OCI-M1 (cell line): ENCODE measurements around the gene U2SURP.
"Not testable (repeated sequence)": the region's sequence is repeated elsewhere in the genome, so short reads cannot be mapped to it uniquely, and the experiment has no call there.

ENCODE experiments used
- DNase-seq: peaks from one replicate; lab custom pipeline; 2025; lab: John Stamatoyannopoulos, UW

Gene U2SURP

DNA sequence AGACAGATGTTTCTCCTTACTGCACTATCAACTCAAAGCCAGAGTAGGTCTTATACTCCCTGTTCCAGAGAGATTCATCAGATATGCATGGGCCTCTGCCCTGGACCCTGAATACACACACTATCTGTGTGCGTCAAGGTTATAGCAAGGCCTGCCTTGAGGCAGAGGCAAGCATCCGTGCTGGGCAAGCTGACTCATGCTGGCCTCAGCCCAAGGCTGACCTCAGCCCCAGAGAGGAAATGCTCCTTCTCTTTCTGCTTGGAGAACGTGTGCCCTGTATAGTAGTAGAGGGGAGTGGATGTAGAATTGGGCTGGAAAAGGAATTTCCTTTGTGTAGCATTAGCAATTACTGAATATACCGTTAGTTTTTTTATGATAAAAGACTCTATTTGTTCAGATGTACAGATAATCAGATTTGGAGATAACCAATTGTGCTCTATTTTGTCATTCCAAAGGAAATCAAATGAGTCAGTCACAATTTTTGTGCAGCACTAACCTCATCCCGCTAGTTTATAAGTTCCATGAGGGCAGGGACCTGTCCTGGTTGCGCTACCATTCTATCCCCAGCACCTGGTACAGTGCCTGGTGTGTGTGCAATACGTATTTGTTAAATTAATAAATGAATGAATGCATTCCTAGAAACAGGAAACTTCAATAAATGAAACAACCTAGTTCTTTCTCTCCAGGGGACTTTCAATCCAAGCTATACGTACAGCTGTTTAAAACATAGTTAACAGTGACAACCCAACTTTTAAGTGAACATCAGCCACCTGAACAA is 24.6 kb upstream of the U2SURP start:
- peak; percentile 94 for DNase-seq

- DNase-seq, result no peak
These were observed 24.0 kb upstream of the U2SURP start for GRCh38 chr3:142977399-142977728.

DNA sequence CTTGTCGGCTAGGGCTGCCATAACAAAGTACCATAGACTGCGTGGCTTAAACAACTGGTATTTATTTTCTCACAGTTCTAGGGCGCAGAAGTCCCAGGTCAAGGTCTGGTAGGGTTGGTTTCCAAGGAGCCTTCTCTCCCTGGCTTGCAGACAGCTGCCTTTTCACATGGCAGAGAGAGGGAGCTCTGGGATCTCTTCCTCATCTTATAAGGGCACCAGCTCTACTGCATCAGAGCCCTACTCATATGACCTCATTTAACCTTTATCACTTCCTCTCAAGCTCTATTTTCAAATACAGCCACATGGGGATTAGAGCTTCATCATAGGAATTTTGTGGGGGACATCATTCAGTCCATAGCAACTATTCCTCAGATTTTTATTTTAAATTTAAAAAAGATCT is 20.3 kb upstream of the U2SURP start:
- peak; percentile 45 for DNase-seq

- no peak for DNase-seq
These were observed 19.2 kb upstream of the U2SURP start for GRCh38 chr3:142982038-142982773.

DNA sequence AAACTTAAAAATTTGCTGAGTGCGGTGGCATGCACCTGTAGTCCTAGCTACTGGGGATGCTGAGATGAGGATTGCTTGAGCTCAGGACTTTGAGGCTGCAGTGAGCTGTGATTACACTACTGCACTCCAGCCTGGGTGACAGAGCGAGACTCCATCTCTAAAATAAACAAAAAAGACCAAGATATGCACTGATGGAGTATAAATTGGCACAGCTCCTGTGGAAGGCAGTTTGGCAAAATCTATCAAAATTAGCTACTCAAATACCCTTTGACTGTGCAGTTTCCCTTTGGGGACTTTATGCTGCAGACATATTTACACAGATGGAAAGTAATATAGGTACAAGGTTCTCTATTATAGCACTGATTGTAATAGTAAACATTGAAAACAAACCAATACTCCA is 18.1 kb upstream of the U2SURP start:
- DNase-seq, result no peak

- DNase-seq, result no peak
These were observed 17.1 kb upstream of the U2SURP start for GRCh38 chr3:142984255-142984654.

GRCh38 chr3:142987080-142987700 is 14.2 kb upstream of the U2SURP start:
- DNase-seq, result peak; percentile 78

DNA sequence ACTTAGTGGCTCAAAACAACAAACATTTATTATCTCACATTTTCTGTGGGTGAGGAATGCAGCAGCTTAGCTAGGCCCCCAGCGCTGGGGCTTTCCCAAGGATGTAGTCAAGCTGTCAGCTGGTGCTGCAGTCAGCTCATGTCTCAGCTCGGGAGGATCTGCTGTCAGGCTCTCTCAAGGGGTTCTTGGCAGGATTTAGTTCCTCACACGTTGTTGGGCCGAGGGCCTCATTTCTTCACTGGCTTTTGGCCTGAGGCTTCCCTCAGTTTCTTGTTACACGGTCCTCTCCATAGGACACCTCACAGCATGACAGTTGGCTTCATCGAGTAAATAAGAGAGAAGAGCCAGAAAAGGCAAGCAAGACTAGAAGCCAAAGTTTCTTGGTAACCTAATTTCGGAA is 13.7 kb upstream of the U2SURP start:
- no peak for DNase-seq

GRCh38 chr3:142988221-142988620 is 13.1 kb upstream of the U2SURP start:
- DNase-seq, result not testable (repeated sequence)

GRCh38 chr3:142988826-142989225 is 12.5 kb upstream of the U2SURP start:
- not testable (repeated sequence) for DNase-seq

DNA sequence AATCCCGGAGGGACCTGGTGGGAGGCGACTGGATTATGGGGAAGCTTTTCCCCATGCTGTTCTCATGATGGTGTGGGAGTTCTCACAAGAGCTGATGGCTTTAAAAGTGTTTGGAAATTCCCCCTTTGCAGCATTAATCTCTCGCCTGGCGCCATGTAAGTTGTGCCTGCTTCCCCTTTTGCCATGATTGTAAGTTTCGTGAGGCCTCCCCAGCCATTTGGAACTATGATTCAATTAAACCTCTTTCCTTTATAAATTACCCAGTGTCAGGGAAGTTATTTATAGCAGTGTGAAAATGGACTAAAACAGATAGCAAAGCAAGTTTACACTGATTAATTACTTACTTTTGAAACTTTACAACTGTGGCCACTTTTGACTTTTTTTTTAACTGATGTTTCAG is 10.6 kb upstream of the U2SURP start:
- DNase-seq, result no peak

- no peak for DNase-seq
These were observed 9.0 kb upstream of the U2SURP start for GRCh38 chr3:142992323-142992722.

GRCh38 chr3:142993958-142994442 is 7.4 kb upstream of the U2SURP start:
- DNase-seq, result peak; percentile 83

- DNase-seq, result peak; percentile 30
These were observed 4.0 kb upstream of the U2SURP start for GRCh38 chr3:142997330-142997729.

DNA sequence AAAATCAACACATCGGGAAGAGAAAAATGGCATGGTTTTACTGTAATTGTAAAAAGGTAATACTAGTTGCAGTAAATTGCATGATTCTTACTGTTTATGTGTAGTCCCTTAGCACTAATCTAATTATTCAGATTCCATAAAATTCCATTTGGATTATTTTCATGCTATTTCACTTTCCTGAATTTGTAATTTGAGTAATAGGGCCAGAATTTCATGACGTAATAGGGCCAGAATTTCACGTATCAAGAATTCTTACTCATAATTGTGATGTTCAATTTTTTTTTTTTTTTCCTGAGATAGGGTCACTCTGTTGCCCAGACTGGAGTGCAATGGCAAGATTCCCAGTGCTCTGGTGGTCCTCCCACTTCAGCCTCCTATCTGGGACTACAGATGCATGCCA is 2.9 kb upstream of the U2SURP start:
- no peak for DNase-seq

DNA sequence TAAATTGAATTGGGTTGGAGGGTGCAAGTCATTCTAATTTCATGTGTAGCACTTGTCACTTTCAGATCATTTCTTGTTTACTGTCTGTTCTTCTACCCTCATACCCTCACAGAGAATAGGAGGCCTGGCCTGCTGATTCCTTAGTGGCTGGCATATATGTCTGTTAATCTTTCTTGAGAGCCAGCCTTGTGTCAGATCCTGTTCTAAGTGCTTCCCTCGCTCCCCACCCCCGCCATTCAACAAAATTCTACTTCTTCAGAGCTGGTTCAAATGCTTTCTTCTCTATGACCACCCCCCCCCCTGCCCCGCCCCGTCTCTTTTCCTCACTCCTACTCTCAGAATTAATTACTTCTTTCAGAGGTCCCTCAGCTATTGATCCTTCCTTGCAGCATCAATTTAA is 1.5 kb upstream of the U2SURP start:
- DNase-seq, result peak; percentile 44

GRCh38 chr3:143000528-143000927 is 842 bp upstream of the U2SURP start:
- no peak for DNase-seq

DNA sequence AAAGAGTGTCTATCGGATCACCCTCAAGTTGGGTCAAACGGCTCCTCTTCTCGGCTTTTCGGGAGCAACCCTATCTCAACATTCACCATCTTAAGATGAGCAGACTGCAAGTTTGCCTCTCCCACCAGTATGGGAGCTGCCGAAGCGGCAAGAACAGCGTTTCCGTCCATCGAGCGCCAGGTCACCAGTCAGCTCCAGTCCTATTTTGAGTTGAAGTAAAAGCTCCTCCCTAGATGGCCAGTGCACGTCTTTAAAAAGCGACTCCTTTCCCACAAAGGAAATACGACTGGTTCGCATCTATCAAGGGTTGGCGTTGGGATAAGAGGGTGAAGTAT is 369 bp upstream of the U2SURP start:
- no peak for DNase-seq

GRCh38 chr3:143002083-143002712 is 828 bp downstream of the U2SURP start:
- DNase-seq, result peak; percentile 81

- DNase-seq, result peak; percentile 65
These were observed 1.4 kb downstream of the U2SURP start for GRCh38 chr3:143002727-143003126.

- no peak for DNase-seq
These were observed 3.5 kb downstream of the U2SURP start for GRCh38 chr3:143004823-143005222.

- no peak for DNase-seq
These were observed 8.7 kb downstream of the U2SURP start for GRCh38 chr3:143010024-143010423.

DNA sequence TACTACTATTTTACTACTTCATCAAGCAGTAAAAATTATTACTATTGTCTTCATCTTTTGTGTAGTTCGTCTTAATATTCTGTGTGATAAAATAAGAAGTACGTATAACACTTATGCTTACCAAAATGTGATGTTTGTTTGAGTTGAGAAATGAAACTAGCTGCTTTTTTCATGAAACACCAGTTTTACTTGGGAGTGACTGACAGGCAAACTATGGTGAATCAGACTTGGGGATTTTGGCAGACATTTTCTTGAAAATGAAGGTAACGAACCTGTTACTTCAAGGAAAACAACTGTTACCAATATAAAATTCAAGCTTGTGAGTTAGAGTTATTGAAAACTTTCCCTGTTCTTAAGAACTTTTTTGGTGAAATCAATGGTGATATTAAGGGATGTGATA is 10.3 kb downstream of the U2SURP start:
- no peak for DNase-seq
